H1 (cell line): ENCODE results near the gene SEZ6. TPM values are rescaled to one million over a fixed set of nuclear protein-coding genes. Genes with fewer than 3 reads are reported as not detected.

Experiments
- ATF3 ChIP-seq: IDR thresholded peaks from 2 replicates; pipeline ENCODE4 v1.6.1; 2011; ENCODE audit warnings: low read depth, mild to moderate bottlenecking, low read length; ENCODE audit not compliant: insufficient read depth
- CEBPB ChIP-seq: IDR thresholded peaks from 2 replicates; pipeline ENCODE4 v1.6.1; 2012; ENCODE audit warnings: low read depth, low read length
- CHD7 ChIP-seq: fragments of 300-600 bp; sonication (generic); IDR thresholded peaks from 2 replicates; pipeline ENCODE4 v1.7.1; 2012; ENCODE audit warnings: low read length, moderate library complexity, mild to moderate bottlenecking, inconsistent platforms; ENCODE audit not compliant: insufficient replicate concordance
- KDM1A ChIP-seq: fragments of 200-600, 300-600 bp; sonication (generic); IDR thresholded peaks from 2 replicates; pipeline ENCODE4 v1.7.1; 2016; ENCODE audit warnings: mild to moderate bottlenecking, low read length, borderline replicate concordance
- polyA plus RNA-seq, 7 experiments: library from polyadenylated mRNA; depleted of rRNA in 3 of 7; stranded (reverse) in 5 of 7; unstranded in 2 of 7; fragments of >200 nt in 5 of 7; fragments of 200-250 nt in 2 of 7; gene quantifications; 1 replicate in 5 of 7; 2 replicates in 1 of 7; 4 replicates in 1 of 7; pipeline versions ENCODE4 v1.2.1 to v1.2.3, GENCODE V29; 2011 to 2013; ENCODE audit warnings: missing spikeins in 2 of 7, mixed read lengths in 2 of 7
- total RNA-seq: library from RNA; stranded (reverse); fragmentation: NEBNext Ultra II Directional; extraction: Animal tissue kit (Norgen Biotek cat#: 25700); gene quantifications from 2 replicates; pipeline ENCODE4 v1.2.1, GENCODE V29; 2021

Gene SEZ6
- total and polyA plus RNA-seq, 2 of the 8 experiments (the other 6 are each of a cell fraction or from before 2014, with no cell fraction given), result 6.9 to 16.1 TPM

GRCh38 chr17:28974451-28974850, 31.4 kb downstream of the SEZ6 start (continued):
- TF ChIP-seq CHD7 (no peak), KDM1A (no peak), ATF3 (no peak), CEBPB (no peak)
